ENCODE data around the gene PARD3.
"Not testable (repeated sequence)": the region's sequence is repeated elsewhere in the genome, so short reads cannot be mapped to it uniquely, and the experiment has no call there.

Gene PARD3

DNA sequence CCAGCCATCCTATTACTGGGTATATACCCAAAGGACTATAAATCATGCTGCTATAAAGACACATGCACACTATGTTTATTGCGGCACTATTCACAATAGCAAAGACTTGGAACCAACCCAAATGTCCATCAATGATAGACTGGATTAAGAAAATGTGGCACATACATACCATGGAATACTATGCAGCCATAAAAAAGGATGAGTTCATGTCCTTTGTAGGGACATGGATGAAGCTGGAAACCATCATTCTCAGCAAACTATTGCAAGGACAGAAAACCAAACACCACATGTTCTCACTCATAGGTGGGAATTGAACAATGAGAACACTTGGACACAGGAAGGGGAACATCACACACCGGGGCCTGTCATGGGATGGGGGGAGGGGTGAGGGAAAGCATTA, 546.7 kb downstream of the PARD3 start:
- not testable (repeated sequence) for DNase-seq (ENCODE audit: low read depth in 2 of 2)

DNA sequence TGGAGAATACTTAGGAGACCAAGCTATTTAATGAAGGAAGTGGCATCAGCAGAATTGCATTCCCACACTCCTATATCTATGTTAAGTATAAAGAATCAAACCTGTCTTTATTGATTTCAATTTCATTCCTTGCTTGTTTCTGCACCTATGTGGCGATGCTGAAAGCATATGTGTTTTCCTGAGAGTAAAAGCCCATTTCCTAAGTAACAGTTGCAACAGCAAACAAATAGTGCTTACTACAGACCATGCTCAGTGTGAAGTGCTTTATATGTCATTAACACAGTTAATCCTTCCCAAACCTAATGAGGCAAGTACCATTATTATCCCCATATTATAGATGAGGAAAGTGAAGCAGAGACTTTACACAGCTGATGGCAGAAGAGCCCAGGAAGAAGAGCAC, 552.1 kb downstream of the PARD3 start:
- DNase-seq (ENCODE audit: low read depth in 2 of 2), result no peak

DNA sequence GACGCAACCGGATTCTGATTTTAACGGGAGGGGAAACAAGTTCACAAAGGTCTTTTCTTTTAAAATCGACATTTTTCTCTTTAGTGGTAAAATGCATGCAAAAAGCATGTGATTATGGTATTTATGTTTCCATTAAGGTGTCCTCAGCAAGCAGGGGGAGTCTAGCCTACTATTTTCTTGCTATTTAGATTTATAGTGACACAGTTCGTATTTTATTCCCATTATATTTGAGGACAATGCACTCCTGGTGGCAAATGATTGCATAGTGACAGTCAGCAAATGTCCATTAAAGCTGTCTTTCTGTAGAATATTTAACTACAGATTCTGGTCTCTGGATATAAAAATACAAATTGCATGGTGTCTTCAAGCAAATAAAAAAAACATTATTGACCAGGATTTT, 554.2 kb downstream of the PARD3 start:
- DNase-seq (ENCODE audit: low read depth in 2 of 2), result no peak

DNA sequence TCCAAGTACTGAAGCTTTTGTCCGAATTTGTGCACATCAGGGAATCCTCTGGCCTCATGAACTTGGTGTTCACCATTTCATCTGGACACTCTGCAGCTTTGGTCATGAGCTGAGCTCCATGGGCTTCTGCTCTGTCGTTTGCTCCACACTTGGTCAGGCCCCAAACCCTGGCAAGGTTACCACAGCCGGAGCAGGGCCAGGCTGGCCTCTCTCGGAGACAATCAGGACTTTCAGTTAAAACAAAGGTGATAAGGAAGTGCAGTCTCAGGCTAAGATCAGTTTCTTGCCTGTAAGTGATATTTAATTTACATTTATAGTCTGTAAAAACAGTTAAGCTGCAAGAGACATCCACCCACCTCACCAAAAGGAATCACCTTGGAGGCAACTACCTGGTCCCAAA, 558.9 kb downstream of the PARD3 start:
- no peak for DNase-seq (ENCODE audit: low read depth in 2 of 2)

DNA sequence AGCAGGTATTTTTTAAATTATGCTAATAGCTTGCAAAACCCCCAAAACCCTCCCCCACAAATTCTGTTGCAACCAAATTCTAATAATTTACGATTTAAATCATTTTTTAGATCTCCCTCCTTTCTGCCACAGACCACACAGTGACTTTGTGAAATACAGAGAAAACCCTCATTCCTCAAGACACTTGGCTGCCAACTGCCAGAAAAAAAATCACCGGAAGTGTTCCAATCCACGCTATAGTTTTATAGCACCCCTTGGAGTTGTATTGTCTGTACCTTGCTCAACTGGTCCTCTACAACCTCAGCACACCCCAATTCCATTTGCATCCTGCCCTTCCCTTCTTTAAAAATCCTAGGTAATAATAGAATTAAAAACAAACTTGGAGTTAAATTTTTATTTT, 560.1 kb downstream of the PARD3 start:
- no peak for DNase-seq (ENCODE audit: low read depth in 2 of 2)

DNA sequence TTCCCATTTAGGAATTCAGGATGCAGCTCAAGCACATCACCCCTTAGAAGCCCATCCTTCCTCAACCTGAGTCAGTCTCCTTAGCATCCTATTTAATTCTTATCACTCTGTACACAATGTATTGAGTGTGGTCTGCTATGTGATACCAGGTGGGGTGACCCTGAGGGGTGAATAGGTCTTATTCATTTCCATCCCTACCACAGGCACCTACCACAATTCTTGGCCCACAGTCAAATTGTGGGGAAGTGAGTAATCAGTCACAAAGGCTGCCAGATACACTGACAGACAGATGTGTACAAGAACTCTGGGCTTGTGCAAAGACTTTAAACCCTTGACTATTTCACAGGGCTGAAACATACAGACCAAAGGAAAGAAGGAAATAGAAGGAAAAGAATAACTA, 560.5 kb downstream of the PARD3 start:
- no peak for DNase-seq (ENCODE audit: low read depth in 2 of 2)

DNA sequence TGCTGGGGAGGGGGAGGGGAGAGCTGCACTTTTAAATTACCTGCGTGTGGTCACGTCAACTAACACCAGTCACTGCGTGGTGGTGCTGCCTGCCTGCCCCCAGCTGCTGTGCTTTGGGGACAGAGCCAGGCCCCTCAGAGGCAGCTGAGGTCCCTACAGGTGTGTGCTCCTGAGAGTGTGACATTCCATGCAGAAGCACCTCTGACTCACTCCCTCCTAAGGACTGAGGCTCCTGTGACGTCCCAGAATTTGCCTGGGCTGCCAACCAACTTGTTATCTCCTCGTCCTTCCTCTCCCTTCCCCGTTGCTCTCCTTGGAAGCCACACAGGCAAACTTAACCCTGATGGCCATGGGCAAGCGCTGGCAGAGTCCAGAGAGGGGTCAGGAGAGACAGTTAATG, 563.0 kb downstream of the PARD3 start:
- no peak for DNase-seq (ENCODE audit: low read depth in 2 of 2)

DNA sequence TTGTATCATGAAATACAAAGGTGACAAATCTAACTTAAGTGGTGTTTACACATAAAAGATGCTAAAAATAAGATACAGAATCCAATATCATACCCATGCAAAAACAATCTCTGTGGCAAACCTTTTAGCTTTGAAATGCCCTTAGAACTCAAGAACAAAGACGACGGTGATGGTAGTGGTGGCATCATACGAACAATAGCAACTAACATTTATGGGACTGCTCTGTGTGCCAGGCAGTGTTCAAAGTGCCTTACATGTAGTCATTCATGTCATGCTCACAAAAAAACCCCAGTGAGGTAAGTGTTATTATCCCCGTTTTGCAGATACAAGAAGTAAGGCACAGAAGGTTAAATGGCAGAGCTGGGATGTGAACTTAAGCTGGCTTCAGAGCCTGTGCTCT, 563.9 kb downstream of the PARD3 start:
- DNase-seq (ENCODE audit: low read depth in 2 of 2), result no peak

DNA sequence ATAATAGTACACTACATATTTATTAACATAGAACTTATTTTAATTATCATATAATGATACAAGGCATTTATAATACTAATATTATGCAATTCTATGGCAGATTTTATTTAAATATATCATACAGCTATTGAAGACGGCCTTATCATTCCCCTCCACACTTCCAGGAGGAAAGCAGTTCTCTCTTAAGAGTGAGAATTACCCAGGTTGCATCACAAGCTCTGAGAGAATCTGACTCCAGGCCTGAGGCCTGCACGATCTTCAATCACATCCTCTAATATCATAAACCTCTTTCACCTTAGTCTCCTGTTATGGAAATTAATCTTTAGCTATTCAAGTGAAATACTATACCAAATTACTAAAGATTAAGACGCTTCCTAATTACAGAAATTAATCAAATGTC, 564.4 kb downstream of the PARD3 start:
- no peak for DNase-seq (ENCODE audit: low read depth in 2 of 2)

DNA sequence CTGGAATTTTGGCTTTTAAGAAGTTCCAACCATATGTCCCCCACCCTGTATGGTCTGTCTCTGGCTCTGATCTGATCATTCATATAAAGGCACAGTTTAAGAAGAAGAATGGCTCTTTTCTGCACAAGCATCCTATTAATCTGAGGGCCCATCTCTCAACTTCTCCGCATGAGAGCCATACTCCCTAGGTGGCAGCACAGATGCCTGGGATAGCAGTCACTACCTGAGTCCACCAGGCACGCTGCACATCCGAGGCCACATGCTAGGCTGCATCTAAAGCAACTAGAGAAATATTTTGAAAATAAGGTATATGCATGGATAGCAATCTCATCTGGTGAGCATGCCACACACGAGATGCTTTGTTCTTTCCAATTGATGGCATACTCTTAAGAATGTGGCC, 565.5 kb downstream of the PARD3 start:
- DNase-seq (ENCODE audit: low read depth in 2 of 2), result no peak

DNA sequence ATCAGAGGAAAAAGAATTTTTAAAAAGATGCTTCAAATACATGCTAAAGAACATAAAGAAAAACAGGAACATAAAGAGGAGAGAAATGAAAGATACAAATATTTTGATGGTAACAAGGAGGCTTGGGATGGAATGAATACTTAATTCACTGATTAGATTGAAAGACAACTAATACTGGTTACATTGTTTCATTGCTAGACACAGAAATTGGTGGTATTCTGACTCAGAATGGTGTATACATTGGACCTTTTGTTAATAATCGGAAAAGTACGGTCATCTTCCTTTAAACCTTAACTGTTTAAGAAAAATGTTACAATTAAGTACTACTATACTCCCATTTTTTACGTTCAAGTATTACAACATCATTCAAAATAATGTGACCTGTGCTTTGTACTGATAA, 567.5 kb downstream of the PARD3 start:
- DNase-seq (ENCODE audit: low read depth in 2 of 2), result no peak

DNA sequence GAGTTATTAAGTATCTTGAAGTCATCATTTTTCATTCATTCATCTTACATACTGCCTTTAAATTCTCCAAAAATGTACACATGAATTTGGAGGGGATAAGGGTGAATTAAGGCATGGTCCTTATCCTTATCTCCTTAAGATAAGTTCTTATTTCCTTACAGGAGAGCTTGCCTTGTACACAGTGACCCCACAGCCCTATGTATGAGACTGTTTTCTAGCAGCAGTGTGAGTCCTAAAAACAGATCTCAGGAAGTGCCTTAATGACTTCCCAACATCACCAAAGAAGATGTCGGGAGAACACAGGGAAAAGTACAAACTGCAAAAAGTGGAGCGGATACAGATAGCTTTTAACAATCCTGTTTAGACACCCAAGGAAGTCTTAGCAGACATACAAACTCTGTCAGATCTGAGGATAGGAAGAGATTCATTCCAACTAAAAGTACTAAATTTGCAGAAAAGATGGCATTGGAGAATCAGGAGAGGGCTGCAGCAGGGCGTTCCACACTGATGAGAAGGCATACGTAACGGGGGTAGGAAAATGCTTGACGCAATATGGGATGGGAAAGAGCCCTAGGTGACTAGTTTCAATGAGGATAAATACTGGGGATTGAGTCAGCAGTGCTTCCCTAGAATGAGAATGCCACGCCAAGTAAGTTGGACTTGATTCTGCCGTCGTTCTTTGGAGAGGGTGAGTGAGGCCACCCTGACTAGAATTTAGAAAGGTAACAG, 570.2 kb downstream of the PARD3 start:
- DNase-seq (ENCODE audit: low read depth in 2 of 2), result no peak

DNA sequence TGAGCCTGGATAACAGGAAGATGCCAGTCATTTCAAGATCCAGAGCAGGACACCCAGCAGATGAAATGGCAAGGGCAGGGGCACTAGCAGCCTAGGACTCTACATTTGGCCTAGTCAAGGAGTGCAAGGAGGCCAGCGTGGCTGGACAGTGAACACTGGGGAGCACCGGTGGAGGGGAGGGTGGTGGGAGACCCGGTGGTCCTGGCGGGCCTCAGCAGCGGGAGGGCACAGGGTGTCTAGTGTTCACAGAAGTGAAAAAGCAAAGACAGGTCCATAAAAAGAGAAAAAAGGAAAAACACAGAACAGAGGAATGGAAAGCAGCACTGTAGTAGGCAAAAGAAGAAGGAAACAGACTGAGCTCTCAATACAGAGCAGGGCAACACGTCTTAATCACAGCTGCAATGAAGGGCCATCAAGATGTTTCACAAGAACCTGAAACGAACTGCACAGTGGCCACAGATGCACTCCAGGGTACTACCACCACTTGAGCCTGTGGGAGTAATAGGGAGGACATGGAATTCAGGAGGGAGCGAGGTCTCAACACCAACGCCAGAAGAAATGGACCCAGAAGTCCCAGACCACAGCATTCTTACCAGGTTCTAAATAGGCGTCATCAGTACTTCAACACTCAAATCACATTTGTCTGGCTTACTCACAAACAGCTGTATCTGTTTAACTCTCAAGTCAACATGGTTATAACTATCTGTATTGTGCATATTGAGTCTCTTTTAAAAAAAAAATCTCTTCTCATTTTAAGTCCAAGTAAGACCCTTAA, 573.7 kb downstream of the PARD3 start:
- no peak for DNase-seq (ENCODE audit: low read depth in 2 of 2)

DNA sequence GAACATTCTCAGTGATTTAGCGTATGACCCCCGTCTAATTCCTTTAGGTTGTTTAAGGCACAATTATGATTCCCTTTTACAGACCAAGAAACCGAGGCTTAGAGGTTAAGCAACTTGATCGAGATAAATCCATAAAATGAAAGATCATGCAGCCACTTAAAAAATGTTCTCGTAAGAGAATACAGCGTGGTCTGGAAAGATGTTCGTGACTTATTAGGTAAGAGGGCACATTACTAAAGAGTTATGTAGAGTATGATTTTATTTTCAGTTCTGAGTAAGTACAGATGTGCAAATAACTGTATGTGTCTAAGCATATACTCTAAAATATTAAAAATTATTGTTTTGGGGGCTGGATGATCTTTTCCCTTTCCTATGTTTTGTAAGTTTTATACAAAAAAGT, 575.1 kb downstream of the PARD3 start:
- no peak for DNase-seq (ENCODE audit: low read depth in 2 of 2)

DNA sequence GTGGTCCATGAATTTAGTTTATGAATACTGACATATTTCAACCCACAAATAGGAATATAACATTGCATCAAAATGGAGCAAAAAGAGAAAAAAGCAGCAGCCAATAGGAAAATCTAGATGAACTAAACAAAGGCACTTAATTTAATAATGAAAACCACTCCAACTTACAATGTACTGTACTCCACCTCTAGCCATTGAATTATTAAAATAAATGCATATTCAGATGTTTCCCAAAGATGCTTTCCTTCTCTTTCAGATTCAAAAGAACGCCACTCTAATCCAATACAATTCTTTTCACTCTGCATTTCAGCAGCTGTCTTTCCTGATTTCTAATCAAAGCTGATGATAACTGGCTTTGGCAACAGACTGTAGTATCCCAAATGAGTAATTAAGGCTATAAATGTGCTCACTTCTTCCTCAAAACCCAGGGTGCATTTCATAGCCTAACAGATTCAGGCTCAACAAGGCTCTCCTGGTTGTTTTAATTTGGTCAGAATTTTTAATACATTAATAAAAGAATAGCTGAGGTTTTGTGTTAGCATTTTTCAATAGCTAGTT, 577.1 kb downstream of the PARD3 start:
- DNase-seq (ENCODE audit: low read depth in 2 of 2), result no peak

DNA sequence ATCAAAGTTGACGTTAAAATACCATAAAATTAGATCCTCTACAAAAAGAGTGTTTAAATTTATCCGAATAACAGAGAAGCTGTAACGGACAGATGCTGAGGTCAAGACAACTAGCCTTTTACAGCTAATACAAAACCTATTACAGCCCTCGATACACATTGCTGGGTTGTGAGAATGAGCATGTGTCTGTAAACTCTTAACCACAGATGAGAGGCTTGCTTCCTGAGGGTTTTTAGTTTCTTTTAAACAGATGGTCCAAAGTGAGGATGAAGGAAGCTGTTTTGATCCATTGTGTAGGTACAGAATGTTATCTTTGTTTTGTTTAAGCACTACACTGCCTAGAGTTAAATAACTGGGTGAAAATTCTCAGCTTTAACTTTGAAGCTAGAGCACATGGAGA, 578.2 kb downstream of the PARD3 start:
- DNase-seq (ENCODE audit: low read depth in 2 of 2), result no peak

DNA sequence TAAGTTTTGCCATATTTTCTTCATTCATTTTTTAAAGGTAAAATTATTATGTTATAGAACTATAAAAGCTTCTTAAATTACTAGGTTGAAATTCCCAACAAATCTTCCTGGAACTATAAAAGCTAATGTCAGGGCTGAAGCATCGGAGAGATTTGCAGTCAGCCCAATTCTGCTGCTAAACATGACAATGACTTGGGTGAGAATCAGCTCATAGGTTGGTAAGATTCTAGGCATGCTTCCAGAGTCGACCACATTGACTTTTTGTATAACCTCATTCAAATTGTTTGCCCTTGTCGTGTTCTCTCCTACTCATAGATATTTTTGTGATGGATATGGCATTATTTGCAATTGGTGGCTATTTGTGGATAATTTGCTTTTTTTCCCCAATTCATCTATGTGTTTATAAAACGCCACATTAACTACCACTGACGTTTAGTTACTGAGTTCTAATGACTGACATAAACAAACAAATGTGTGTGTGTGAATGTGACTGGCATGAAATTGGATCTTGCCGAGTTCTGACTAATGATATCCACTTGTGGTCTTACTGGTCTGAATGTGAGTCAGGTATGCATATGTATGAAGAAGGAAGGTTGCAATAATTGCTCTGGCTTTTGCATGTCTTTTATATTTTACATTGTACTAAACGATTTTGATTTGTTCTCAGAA, 579.8 kb downstream of the PARD3 start:
- no peak for DNase-seq (ENCODE audit: low read depth in 2 of 2)

DNA sequence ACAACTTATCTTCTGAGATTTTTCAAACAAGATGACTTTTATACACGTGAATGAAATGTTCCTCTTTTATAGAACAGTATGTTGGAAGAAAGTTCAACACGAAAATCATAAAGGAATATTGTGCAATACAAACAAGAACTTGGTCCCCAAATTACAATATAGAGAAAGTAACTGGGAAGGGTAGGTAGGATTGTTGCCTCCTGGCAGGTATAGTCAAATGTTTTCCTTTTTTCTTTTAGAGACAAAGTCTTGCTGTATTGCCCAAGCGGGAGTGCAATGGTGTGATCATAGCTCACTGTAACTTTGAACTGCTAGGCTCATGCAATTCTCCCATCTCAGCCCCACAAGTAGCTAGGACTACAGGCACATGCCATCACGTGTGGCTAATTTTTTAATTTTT, 582.6 kb downstream of the PARD3 start:
- no peak for DNase-seq (ENCODE audit: low read depth in 2 of 2)

DNA sequence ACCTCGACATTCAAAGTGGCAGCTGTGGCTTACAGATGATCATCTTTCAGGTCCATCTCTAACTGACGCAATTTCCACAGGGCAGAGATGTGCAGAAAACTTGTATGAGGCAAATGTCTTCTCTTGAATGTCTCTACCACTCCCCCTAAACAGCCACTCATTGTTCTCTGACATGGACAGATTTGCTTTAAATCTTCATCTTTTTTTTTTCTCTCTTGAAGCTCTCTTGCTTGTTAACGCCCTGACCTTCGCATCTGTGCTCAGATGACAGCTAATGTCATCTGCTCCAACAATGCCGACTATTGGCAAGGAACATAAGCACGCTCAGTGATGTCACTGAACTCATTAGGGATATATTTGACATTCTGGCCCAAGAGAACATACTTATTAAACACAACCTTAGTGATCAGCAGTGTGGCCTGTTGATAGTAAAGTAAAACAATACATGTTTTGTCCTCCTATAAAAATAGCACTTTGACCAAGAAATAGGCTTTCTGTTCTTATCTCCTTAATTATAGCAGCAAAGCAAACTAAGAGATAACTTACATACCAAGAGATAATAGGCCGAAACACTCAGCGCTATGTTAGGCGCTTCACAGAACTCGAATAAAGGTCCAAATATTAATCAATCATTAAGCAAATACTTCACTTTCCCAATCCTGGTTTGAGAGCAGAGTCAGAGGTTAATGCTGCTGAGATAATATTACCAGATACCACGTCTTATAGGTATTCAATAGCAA, 583.5 kb downstream of the PARD3 start:
- no peak for DNase-seq (ENCODE audit: low read depth in 2 of 2)

DNA sequence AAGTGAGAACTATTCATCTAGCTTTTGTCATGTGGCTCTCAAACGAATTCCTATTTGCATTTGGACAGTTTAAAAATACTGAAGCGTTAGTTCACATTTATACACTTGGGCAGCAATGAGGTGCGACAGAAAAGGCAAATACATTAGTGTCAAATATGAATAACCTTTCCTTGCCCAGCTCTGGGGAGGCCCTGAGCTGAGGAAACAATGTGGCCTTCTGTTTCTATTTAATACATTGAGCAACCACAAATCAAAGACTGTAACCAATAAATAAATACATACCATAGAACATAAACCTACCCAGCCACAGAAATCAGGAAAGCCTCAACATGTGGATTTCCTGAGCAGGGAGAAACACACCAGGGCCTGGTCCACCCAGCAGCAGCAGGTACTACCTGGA, 585.2 kb downstream of the PARD3 start:
- DNase-seq (ENCODE audit: low read depth in 2 of 2), result no peak

DNA sequence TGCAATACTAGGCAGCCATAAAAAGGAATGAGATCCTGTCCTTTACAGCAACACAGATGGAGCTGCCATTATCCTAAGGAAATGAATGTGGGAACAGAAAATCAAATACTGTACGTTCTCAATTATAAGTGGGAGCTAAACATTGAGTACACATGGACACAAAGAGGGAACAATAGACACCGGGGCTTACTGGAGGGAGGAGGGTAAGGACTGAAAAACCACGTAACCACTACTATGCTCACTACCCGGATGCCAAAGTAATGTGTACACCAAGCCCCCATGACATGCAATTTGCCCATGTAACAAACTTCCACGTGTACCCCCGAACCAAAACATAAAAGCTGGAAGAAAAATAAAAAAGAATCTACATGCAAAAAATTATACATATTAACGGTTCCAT, 587.0 kb downstream of the PARD3 start:
- DNase-seq (ENCODE audit: low read depth in 2 of 2), result no peak

DNA sequence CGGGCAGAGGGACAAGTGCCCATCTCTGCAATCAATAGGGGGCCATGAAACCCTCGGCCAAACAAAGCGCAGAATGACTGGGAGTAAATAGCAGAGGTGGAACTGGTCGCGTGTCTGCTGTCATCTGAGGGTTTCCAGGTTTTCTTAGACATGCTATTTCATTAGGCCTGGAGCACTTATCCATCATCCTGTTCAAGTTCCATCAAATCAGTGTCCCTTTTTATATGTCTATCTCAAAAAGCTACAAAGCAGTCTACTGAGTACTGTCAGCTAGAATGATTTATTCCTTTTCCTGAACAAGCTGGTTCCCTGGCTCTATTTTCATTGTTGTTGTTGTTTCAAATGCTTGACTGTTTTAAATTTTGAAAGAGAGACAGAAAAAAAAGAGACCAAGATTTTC, 590.5 kb downstream of the PARD3 start:
- DNase-seq (ENCODE audit: low read depth in 2 of 2), result no peak
